Measurements from ENCODE around the gene CDH15. TPM values are rescaled to one million over a fixed set of nuclear protein-coding genes. Genes with fewer than 3 reads are reported as not detected.

The CDH15 gene
- total and polyA plus RNA-seq, 2 of the 13 experiments (the other 11 are each of a cell fraction or from before 2014, with no cell fraction given) = 0.74 to 2.2 TPM

GRCh38 chr16:89167425-89167941 is 4.1 kb upstream of the CDH15 start (continued):
- no peak for TF ChIP-seq LCORL (IDR thresholded peaks at IDR 0.05)
- TF ChIP-seq LCORL (CRISPR knock-in tag; IDR thresholded peaks at IDR 0.05) = peak; percentile 95
- no peak for TF ChIP-seq ASH2L (IDR thresholded peaks at IDR 0.05; ENCODE audit: insufficient read length, low read depth, low read length)
- TF ChIP-seq ZNF552 (CRISPR knock-in tag; IDR thresholded peaks at IDR 0.05; ENCODE audit: borderline replicate concordance) = peak; percentile 69; the same call in 1 of the 2 replicates
- TF ChIP-seq SP140L (CRISPR knock-in tag; IDR thresholded peaks at IDR 0.05; ENCODE audit: borderline replicate concordance) = 0 out of 2 replicates have a peak, but pooled peaks have one; percentile 48
- TF ChIP-seq MEF2D (CRISPR knock-in tag; IDR thresholded peaks at IDR 0.05) = peak; percentile 79; the same call in 1 of the 2 replicates
- peak; percentile 80 for TF ChIP-seq TBX2 (CRISPR knock-in tag; IDR thresholded peaks at IDR 0.05; ENCODE audit: borderline replicate concordance)
- peak; percentile 74; the same call in 1 of the 2 replicates for TF ChIP-seq ATF2 (CRISPR knock-in tag; IDR thresholded peaks at IDR 0.05)
- TF ChIP-seq MIER3 (CRISPR knock-in tag; IDR thresholded peaks at IDR 0.05; ENCODE audit: borderline replicate concordance) = peak; percentile 79; the same call in 1 of the 2 replicates
- TF ChIP-seq ZSCAN20 (CRISPR knock-in tag; IDR thresholded peaks at IDR 0.05; ENCODE audit: borderline replicate concordance) = no peak
- peak; percentile 58 for TF ChIP-seq TBL1XR1 (IDR thresholded peaks at IDR 0.05; ENCODE audit: borderline replicate concordance, low read length, partially characterized antibody)
- TF ChIP-seq ZNF567 (CRISPR knock-in tag; IDR thresholded peaks at IDR 0.05; ENCODE audit: borderline replicate concordance) = peak; percentile 89; the same call in 1 of the 2 replicates
- no peak for TF ChIP-seq ZNF20 (CRISPR knock-in tag; IDR thresholded peaks at IDR 0.05)
- no peak for TF ChIP-seq NFRKB (IDR thresholded peaks at IDR 0.05)
- TF ChIP-seq HIVEP1 (CRISPR knock-in tag; IDR thresholded peaks at IDR 0.05) = peak; percentile 69
- TF ChIP-seq CBX5 (CRISPR knock-in tag; IDR thresholded peaks at IDR 0.05; ENCODE audit: borderline replicate concordance) = peak; percentile 96
- TF ChIP-seq KAT8 (CRISPR knock-in tag; IDR thresholded peaks at IDR 0.05) = peak; percentile 80
- TF ChIP-seq ZKSCAN1 (IDR thresholded peaks at IDR 0.05; ENCODE audit: low read length) = no peak
- TF ChIP-seq ZBTB33 (CRISPR knock-in tag; IDR thresholded peaks at IDR 0.05) = peak; percentile 91
- 0 out of 2 replicates have a peak, but pooled peaks have one; percentile 67 for TF ChIP-seq ZNF280D (CRISPR knock-in tag; IDR thresholded peaks at IDR 0.05)
- TF ChIP-seq SIN3B (IDR thresholded peaks at IDR 0.05; ENCODE audit: low read length) = no peak
- TF ChIP-seq ZNF337 (CRISPR knock-in tag; IDR thresholded peaks at IDR 0.05; ENCODE audit: borderline replicate concordance, low read depth) = no peak
- TF ChIP-seq ZNF788 (CRISPR knock-in tag; IDR thresholded peaks at IDR 0.05; ENCODE audit: borderline replicate concordance) = peak; percentile 98
- TF ChIP-seq REPIN1 (CRISPR knock-in tag; IDR thresholded peaks at IDR 0.05; ENCODE audit: borderline replicate concordance, low read depth) = peak; percentile 97
- no peak for TF ChIP-seq ZNF749 (CRISPR knock-in tag; IDR thresholded peaks at IDR 0.05; ENCODE audit: borderline replicate concordance)
